ENCODE results near the gene ETNK1.

DNA sequence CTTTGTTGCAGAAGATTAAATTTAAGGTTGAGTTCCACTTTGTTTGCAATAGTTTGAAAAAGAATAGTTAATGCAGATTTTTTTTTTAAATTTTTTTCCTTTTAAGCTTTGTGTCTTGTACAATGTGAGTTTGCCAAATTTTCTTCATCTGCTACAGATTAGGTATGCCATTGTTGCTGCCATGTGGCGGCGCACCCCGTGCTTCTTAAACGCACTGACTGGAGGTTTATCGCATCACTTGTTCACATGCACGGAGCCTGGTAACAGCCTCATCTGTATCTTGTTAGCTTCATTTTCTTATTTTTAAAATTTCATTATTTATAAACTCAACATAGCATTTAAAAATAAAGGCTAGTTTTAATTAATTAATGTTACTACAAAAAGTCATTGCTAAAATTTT lies 43.5 kb downstream of the ETNK1 start:
- TF ChIP-seq HES2 (IDR thresholded peaks at IDR 0.05) (no peak), ESRRA (IDR thresholded peaks at IDR 0.05; ENCODE audit: borderline replicate concordance, low read length) (no peak), ZSCAN20 (CRISPR knock-in tag; IDR thresholded peaks at IDR 0.05) (no peak), CTCF (IDR thresholded peaks at IDR 0.05) (no peak), EP300 (IDR thresholded peaks at IDR 0.05) (no peak), POLR2A (IDR thresholded peaks at IDR 0.05; ENCODE audit: low read length) (no peak), CBX2 (IDR thresholded peaks at IDR 0.05; ENCODE audit: borderline replicate concordance, low read depth) (no peak), RAD21 (conservative IDR thresholded peaks at IDR 0.05 in 1 of 2, IDR thresholded peaks at IDR 0.05 in 1 of 2) (no peak), ZFP36 (IDR thresholded peaks at IDR 0.05; ENCODE audit: borderline replicate concordance, partially characterized antibody) (no peak), EHMT2 (IDR thresholded peaks at IDR 0.05; ENCODE audit: low read depth) (no peak), KDM1A (IDR thresholded peaks at IDR 0.05; ENCODE audit: low read depth) (no peak), JUN (IDR thresholded peaks at IDR 0.05) (no peak), REST (IDR thresholded peaks at IDR 0.05) (no peak)
